ENCODE data around the gene LRRC73.
"Not testable (repeated sequence)": the region's sequence is repeated elsewhere in the genome, so short reads cannot be mapped to it uniquely, and the experiment has no call there.

Gene LRRC73

GRCh38 chr6:43509142-43509983, 783 bp downstream of the LRRC73 start:
- DNase-seq, result no peak

- DNase-seq, result no peak
Measured at GRCh38 chr6:43508481-43509141, 1.5 kb downstream of the LRRC73 start.

- DNase-seq, result peak; percentile 80
Measured at GRCh38 chr6:43506667-43507471, 3.3 kb downstream of the LRRC73 start.

DNA sequence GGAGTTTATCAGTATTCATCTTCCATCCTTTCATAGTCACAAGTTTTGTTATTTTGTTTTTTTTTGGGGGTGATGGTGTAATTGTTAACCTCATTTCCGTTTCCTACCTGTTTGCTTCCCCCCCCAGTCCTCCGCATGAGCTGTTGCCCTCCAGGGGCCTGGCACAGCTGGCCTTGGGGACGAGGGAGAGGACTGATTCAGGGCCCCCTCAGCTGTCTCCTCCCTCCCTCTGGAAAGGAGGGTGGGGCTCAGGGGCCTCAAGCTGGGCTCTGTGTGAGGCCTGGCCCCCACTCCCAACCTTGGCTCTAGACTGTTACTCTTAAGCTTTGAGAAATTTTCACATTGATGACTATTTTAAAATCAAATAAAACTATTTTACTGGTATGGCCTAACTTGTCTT, 4.0 kb downstream of the LRRC73 start:
- DNase-seq, result no peak

DNA sequence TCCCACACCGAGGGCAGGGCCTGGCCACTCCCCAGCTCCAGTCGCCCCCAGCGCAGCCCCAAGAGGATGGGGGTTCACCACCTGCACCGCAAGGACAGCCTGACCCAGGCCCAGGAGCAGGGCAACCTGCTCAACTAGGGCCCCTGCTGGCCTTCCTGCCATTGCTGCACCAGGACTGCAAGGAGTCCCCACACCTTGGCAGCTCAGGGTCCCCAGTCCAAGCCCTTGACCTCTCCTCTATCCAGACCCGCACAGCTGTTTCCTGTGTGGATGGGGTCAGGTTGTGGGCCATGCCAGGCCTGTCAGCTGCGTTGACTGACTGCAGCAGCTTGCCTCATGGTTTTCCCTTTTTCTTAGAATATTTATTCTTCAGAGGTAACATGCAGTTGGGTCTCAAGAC, 4.4 kb downstream of the LRRC73 start:
- DNase-seq, result no peak

DNA sequence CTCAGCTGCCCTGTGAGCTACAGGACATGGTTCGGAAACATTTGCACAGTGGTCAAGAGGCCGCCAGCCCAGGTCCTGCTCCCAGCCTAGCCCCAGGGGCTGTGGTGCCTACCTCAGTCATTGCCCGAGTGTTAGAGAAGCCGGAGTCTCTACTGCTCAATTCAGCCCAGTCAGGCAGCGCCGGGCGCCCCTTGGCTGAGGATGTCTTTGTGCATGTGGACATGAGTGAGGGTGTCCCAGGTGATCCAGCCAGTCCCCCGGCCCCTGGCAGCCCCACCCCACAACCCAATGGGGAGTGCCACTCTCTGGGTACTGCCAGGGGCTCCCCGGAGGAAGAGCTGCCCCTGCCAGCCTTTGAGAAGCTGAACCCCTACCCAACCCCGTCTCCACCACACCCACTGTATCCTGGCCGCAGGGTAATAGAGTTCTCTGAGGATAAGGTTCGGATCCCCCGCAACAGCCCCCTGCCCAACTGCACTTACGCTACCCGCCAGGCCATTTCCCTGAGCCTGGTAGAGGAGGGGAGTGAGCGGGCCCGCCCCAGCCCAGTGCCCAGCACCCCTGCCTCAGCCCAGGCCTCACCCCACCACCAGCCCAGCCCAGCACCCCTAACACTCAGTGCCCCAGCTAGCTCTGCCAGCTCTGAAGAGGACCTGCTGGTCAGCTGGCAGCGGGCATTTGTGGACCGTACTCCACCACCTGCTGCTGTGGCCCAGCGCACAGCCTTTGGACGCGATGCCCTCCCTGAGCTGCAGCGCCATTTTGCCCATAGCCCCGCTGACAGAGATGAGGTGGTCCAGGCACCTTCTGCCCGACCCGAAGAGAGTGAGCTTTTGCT, 5.2 kb downstream of the LRRC73 start:
- no peak for DNase-seq

GRCh38 chr6:43503443-43503842, 6.7 kb downstream of the LRRC73 start:
- no peak for DNase-seq

DNA sequence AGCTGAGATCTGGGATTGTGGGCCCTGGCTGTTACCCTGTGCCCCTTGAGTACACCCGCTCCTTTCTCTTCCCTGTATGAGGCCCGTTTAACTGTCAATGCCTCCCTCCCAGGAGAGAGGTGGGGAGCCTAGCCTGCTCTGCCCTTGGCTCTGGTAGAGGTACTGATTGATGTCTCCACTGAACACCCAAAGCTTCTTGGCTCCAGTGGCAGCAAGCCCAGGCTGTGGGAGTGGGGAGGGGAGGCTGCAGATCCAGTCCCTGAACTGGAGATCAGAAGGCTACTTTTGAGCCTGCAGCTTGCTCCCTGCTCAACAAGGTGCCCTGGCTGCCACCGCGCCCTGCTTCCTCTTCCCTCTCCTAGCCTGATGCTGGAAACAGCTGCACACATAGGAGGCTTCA, 7.5 kb downstream of the LRRC73 start:
- DNase-seq, result no peak

DNA sequence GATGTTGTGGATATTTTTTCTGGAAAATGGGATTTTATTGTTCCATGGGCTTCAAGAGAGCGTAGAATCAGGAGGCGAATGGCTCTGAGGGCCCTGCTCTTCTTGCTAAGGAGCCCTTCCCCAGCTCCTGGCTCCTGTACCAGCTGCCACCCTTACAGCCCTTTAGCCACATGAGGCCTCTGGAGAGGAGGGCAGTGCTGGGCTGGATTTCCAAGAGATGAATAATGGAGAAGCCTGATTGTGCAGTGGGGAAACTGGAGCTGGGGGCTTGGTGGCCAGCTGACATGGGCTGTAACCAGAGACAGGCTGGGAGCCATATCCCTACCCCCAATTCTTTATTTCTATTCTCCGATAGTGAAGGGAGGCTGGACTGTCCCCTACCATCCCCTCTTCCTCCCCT, 9.2 kb downstream of the LRRC73 start:
- DNase-seq, result no peak

DNA sequence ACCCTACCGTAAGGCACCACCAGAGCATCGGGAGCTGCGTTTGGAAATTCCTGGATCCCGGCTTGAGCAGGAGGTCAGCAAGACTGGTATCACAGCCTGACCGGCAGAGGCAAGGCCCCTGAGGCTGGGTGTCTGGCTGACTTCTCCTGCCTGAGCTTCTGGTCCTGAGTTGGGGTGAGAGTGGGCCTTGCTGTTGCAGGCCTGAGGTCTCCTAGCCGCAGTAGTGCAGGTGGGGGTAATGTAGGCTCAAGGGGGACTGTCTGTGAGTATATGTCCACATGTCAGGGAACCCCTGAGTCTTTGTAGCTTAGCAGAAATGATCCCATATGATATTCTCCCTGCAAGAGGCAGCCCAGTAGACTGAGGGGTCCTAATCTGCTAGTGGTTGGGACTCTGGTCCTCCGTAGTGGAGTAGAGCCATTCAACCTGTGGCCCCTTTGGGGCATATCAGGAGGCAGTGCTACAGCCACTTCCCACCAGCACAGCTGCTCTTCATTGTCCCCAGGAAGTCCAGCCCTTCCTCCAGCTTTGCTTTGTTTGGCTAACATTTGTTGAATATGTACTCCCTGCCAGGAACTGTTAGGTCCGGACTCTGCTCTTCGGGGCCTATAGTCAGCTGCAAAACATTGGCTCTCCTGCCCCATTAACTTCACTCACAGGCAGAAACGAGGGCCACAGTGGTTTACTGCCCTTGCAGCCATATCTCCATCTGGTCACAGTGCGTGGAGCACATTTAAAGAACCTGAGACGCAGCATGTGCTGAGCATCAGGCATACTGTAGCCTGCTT, 10.9 kb downstream of the LRRC73 start:
- DNase-seq, result no peak

- DNase-seq, result not testable (repeated sequence)
Measured at GRCh38 chr6:43498291-43498690, 11.9 kb downstream of the LRRC73 start.

DNA sequence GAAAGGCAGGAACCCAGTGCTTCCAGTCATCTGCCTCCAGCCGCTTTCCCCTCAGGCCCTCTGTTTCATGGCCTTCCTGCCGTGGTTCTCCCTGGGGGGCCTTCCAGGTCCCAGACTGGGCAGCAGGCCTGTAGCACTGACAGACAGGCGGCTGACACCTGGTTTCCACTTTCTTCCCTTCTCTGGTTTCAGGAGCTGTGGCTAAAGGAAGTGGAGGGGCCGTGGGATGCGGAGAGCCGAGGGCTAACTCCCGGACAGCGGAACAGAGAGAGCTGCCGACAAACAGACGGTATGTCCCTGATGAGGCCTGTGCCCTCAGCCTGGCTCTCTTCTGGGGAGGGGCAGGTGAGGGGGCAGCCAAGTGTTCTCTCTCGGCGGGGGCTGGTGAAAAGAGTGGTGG, 12.5 kb downstream of the LRRC73 start:
- no peak for DNase-seq

DNA sequence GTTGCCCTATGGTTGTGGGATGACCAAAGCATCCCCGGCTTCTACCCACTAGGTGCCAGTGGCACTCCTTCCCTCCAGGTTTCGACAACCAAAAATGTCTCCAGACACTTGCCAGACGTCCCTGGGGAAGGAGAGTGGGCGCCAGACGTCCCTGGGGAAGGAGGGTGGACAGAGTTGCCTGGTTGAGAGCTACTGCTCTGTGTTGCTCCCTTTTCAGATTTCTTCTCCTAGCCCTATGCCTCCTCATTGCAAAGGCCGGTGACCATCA, 13.1 kb downstream of the LRRC73 start:
- no peak for DNase-seq

DNA sequence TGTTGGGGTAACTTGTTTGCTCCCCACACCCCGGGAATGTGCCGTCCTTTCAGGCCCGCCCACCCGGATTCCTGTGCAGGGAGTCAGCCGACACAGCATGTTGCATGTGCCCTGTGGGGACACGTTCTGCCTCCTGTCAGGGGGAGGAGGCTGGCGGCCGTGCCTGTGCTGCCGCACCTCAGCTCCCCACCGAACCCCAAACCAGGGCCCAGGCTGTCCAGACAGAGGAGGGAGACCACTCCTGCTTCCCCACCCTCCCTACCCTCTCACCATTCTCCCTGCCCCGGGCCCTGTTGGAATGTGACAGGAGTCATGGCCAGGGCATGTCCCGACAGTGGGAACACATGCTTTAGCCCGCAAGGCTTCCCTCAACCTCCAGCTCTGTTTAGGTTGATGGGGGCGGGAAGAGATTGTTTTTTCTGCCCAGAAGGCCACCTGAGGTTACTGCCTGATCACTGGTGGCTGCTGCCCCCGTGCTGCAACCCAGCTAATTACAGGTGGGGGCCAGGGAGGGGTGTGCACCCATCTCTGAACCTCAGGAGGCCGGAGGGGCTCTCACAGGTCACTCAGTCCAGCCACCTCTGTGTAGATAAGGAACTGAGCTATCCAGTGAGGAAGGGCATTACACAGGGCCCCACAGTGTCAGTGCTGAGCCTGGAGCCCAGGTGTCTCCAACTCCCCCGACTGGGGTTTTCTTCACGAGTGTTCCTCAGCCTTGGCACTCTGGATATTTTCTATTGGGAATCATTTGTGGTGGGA, 13.6 kb downstream of the LRRC73 start:
- peak; percentile 87 for DNase-seq

GRCh38 chr6:43495409-43495941, 14.7 kb downstream of the LRRC73 start:
- peak; percentile 77 for DNase-seq

DNA sequence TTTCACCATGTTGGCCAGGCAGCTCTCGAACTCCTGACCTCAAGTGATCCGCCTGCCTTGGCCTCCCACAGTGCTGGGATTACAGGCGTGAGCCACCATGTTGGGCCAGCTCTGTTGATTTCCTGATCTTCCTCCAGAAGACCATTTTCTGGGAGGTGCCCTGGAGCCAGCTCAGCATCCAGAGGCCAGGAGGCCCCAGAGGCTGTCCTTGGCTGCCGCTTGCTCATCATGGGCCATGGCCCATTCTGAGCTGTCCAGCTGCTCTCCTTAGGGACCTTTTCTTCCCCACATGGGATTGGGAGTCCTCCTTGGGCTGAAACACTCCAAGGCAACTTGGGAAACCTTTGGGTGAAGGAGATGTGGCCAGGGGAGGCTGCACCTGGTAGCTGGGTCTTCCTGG, 15.4 kb downstream of the LRRC73 start:
- DNase-seq, result no peak

DNA sequence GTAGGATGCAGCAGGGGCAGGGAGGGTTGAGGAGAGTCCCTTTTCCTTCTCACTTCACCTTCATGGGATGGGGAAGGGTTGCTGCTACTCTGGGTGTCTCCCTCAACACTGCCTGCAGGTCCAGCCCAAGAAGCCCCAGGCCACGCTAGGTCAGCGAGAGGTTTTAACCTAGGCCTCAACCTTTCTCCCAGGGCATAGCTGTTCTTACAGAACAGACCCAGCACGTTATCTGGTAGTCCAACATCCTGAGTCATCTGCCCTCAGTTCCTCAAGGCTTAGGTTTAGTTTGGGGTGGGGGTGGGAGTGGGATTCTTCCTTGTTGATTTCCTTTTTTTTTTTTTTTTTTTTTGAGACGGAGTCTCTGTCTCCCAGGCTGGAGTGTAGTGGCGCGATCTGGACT, 15.8 kb downstream of the LRRC73 start:
- DNase-seq, result no peak

GRCh38 chr6:43493833-43494232, 16.3 kb downstream of the LRRC73 start:
- DNase-seq, result no peak

DNA sequence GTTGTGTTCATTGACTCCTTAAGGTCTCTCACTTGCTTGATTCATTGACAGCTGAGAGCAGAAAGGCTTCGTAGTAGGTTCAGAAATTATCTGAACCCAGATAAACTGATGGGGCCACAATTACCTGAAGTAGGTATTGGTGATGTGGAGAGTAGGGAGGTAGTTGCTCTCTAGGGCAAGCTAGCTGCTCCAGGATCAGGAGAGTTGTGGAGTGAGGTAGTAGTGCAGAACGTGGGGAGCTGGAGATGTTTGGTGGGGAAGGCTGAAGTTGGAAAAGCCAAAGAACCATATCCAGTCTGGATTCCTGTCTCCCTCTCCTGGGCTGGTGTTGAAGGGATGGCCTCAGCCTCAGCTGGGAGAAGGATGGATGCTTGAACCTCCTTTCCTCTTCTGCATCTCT, 16.9 kb downstream of the LRRC73 start:
- DNase-seq, result no peak

DNA sequence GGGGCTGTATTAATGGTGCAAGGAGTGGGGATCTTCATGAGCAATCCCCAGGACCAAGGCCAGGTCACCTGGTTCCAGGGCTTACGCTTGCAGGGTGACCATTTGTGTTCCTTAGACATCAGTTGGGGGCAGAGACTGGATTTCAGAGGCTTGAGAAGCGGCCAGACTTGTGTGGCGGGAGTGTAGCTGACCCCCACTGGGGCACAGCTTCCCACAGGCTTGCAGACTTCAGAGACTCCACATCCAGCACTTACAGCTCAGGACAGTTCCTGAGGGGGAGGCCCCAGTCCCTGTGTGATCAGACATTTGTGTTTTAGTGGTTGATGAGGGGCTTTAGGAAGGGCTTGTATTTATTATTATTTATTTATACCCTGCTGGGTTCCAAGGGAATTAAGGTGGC, 17.5 kb downstream of the LRRC73 start:
- peak; percentile 49 for DNase-seq

Measured in EL (cell line).